GM23248 (cell line): ENCODE measurements around the gene SPSB4. TPM values are rescaled to one million over a fixed set of nuclear protein-coding genes. Genes with fewer than 3 reads are reported as not detected.

Experiments used
- DNase-seq: peaks from one replicate; pipeline ENCODE4 v3.0.0-alpha.2; 2015
- H2AFZ ChIP-seq: fragments of 200-600 bp; sonication (generic); 2 replicates; pipeline ENCODE4 v1.6.1; 2016; ENCODE audit warnings: antibody characterized with exemption
- H3F3A ChIP-seq: fragments of 200-600 bp; sonication (generic); 2 replicates; pipeline ENCODE4 v1.6.1; 2016; ENCODE audit warnings: mild to moderate bottlenecking, antibody characterized with exemption, mixed run types; ENCODE audit not compliant: insufficient read depth
- H3K27ac ChIP-seq: fragments of 200-600 bp; sonication (generic); 2 replicates; pipeline ENCODE4 v1.5.1; 2016; ENCODE audit warnings: mild to moderate bottlenecking
- H3K27me3 ChIP-seq: fragments of 200-600 bp; sonication (generic); replicated peaks from 2 replicates; pipeline ENCODE4 v1.6.1; 2016; ENCODE audit warnings: mild to moderate bottlenecking; ENCODE audit not compliant: insufficient read depth
- H3K36me3 ChIP-seq: fragments of 200-600 bp; sonication (generic); 2 replicates; pipeline ENCODE4 v1.6.1; 2016; ENCODE audit warnings: low read depth, mild to moderate bottlenecking
- H3K4me1 ChIP-seq: fragments of 200-600 bp; sonication (generic); 2 replicates; pipeline ENCODE4 v1.6.1; 2016; ENCODE audit warnings: mild to moderate bottlenecking; ENCODE audit not compliant: insufficient read depth
- H3K4me2 ChIP-seq: fragments of 200-600 bp; sonication (generic); one replicate; pipeline ENCODE4 v1.6.1; 2016; ENCODE audit warnings: mild to moderate bottlenecking; ENCODE audit not compliant: unreplicated experiment
- H3K4me3 ChIP-seq: fragments of 200-600 bp; sonication (generic); 2 replicates; pipeline ENCODE4 v1.5.1; 2016; ENCODE audit warnings: mild to moderate bottlenecking
- H3K79me2 ChIP-seq: fragments of 200-600 bp; sonication (generic); 2 replicates; pipeline ENCODE4 v1.6.1; 2016; ENCODE audit warnings: mild to moderate bottlenecking; ENCODE audit not compliant: insufficient read depth
- H3K9ac ChIP-seq: fragments of 200-600 bp; sonication (generic); 2 replicates; pipeline ENCODE4 v1.6.1; 2016; ENCODE audit warnings: mild to moderate bottlenecking
- H3K9me2 ChIP-seq: fragments of 200-600 bp; sonication (generic); 2 replicates; pipeline ENCODE4 v1.6.1; 2016; ENCODE audit warnings: mixed run types, mild to moderate bottlenecking, moderate library complexity; ENCODE audit not compliant: insufficient read depth
- H3K9me3 ChIP-seq: fragments of 200-600 bp; sonication (generic); one replicate; pipeline ENCODE4 v1.6.1; 2017; ENCODE audit warnings: low read depth
- H4K20me1 ChIP-seq: fragments of 200-600 bp; sonication (generic); 2 replicates; pipeline ENCODE4 v1.6.0; 2016; ENCODE audit not compliant: insufficient read depth
- EZH2 ChIP-seq: fragments of 200-600 bp; sonication (generic); IDR thresholded peaks from 2 replicates; pipeline ENCODE4 v1.6.1; 2018; ENCODE audit warnings: antibody characterized with exemption, mild to moderate bottlenecking; ENCODE audit not compliant: insufficient read depth, poor library complexity, severe bottlenecking
- EZH2phosphoT487 ChIP-seq: fragments of 200-600 bp; sonication (generic); IDR thresholded peaks from 2 replicates; pipeline ENCODE4 v1.6.1; 2018; ENCODE audit warnings: antibody characterized with exemption, moderate library complexity, mild to moderate bottlenecking, low read depth; ENCODE audit not compliant: insufficient read depth
- WGBS, 2 experiments: methylation state at CpG; one replicate each; pipeline ENCODE4 v1.1.6; 2015 to 2017; ENCODE audit warnings: low lambda C conversion rate in 2 of 2, low coverage in 1 of 2; ENCODE audit errors: missing lambda C conversion rate in 2 of 2; 5-methylcytosine and 5-hydroxymethylcytosine counted together
- in situ Hi-C: fragments of 300-500 bp; cut with MboI; formaldehyde crosslinking; loops from 2 replicates; pipeline ENCODE4 v1.15.0; 2020
- polyA plus RNA-seq: library from polyadenylated mRNA; unstranded; fragments of >200 nt; fragmentation: Nextera tagmentation; extraction: Ambion mirVana; gene quantifications from 2 replicates; pipeline ENCODE4 v1.2.1, GENCODE V29; 2016
- total RNA-seq: library from RNA; depleted of rRNA; stranded (reverse); fragments of >200 nt; shearing (Covaris generic); gene quantifications from 2 replicates; pipeline ENCODE4 v1.2.3, GENCODE V29; 2014; rRNA removed

SPSB4 gene
- total RNA-seq (not detected in 2 replicates), polyA plus RNA-seq (not detected in 2 replicates)

DNA sequence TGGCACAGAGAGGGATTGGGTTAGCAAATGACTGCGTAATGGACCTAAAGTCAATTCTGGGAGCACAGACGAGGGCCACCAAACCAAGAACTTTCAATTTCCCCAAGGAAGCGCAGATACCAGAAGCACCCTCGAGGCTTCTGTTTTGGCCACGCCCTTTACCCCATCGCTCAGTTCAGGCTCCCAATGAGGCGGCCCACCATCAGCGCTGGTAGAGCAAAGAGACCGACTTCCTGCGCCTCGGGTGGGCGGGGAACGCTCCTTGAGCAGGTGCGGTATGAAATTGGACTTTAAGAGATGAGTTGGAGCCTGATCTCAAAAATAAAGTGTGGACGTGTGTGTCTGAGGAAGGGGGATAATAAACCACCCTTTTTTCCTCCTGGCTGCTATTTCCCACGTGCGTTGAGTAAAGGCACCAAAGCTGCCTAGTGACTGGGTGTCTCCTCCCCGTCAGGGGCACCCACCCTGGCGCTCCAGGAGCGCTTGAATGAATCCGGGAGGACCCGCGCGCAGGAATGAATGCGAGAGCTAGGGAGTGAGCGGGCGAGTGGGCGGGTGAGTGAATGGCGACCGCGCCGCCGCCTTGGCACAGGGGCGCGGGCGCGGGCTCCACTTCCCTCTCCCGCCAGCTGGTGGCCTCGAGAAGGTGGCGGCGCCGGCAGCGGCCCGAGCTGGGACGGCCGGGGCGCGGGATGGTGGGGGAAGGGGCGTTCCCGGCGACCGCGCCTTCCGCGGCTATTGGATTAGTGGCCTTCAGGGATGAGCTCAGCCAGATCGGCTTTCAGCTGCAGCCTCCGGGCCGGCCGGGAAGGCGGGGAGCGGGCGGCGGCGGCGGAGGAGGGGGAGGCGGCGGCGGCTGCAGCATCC, at the start of gene SPSB4:
TSS of gene SPSB4 (plus strand) at position 772 of the 867 bp plus-strand sequence. CDS start 14,758 bp downstream, outside the sequence.
- H3K27ac ChIP-seq, result no peak within 1 kb of the TSS
- no peaks in the 10 kb centered on the region for H4K20me1 ChIP-seq
- H3F3A ChIP-seq, result no peaks in the 10 kb centered on the region
- H3K9me3 ChIP-seq, result no peaks in the 10 kb centered on the region
- H3K36me3 ChIP-seq, result no peaks in the 10 kb centered on the region
- H3K27me3 ChIP-seq, result peaks cover 61% of the 10 kb centered on the region
- 10 to 12% methylated on average over 42 to 53 of the region's 68 CpGs for WGBS, 2 experiments
- H3K9ac ChIP-seq, result no peak within 1 kb of the TSS
- no peaks in the 10 kb centered on the region for H3K4me1 ChIP-seq
- no peak for TF ChIP-seq EZH2phosphoT487
- no peak for TF ChIP-seq EZH2
- H3K4me2 ChIP-seq, result peak within 1 kb of the TSS; percentile 42
- H3K9me2 ChIP-seq, result no peaks in the 10 kb centered on the region
- H2AFZ ChIP-seq, result peak within 1 kb of the TSS; percentile 12; the same call in 1 of the 2 replicates
- DNase-seq, result peak; percentile 53
- H3K4me3 ChIP-seq, result peak within 1 kb of the TSS; percentile 54
- H3K79me2 ChIP-seq, result no peaks in the 10 kb centered on the region
- in situ Hi-C loops, result no loop called here

DNA sequence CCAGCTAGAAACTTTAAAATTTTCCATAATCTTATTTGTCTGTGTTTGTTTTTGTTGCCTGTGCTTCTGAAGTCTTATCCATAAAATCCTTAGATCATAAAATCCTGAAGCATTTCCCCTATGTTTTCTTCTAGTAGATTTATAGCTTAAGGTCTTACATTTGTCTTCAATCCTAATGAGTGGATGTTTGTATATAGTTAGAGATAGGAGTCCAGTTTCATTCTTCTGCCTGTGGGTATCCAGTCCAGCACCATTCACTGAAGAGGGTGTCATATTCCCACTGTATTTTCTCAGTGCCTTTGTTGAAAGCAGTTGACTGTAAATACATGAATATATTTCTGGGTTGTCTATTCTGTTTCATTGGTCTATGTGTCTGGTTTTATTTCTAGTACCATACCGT, 44.8 kb upstream of the SPSB4 start:
- no peak overlapping the region for H2AFZ ChIP-seq
- no peak for DNase-seq
- in situ Hi-C loops, result no loop called here

DNA sequence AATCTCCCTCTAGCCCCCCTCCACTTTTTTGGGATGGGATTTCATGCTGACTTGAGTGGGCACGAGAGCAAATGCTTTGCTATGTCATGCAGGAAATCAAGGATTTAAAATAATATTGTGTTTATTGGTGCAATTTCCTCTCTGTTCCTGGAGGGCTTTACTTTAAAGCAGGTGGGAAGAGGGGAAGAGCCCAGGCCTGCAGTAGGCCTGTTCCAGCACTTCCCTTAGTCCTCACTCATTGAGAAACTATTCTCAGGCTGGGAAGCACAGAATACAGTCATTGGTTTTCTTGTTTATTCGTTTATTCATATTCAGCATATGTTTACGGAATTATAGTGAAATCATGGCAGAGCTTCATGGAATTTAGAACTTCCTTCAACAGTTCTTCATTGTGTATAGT, 41.7 kb upstream of the SPSB4 start:
- no peak for TF ChIP-seq EZH2phosphoT487
- no peak for TF ChIP-seq EZH2
- no peak for DNase-seq
- H3K4me3 ChIP-seq, result no peak overlapping the region
- H2AFZ ChIP-seq, result no peak overlapping the region
- no peaks in the 10 kb centered on the region for H3K79me2 ChIP-seq
- H3K9me2 ChIP-seq, result no peaks in the 10 kb centered on the region
- H3K4me1 ChIP-seq, result no peaks in the 10 kb centered on the region
- H4K20me1 ChIP-seq, result no peaks in the 10 kb centered on the region
- H3K36me3 ChIP-seq, result no peaks in the 10 kb centered on the region
- H3F3A ChIP-seq, result no peaks in the 10 kb centered on the region
- H3K27ac ChIP-seq, result no peak overlapping the region
- WGBS, 2 experiments, result 54 to 60% methylated on average over 3 of the region's 3 CpGs
- no peaks in the 10 kb centered on the region for H3K9me3 ChIP-seq
- in situ Hi-C loops, result no loop called here
- no peak overlapping the region for H3K4me2 ChIP-seq
- no peak overlapping the region for H3K9ac ChIP-seq
- peaks cover 15% of the 10 kb centered on the region; the same call in 1 of the 2 replicates for H3K27me3 ChIP-seq

More for the DNA sequence above, 44.8 kb upstream of the SPSB4 start:
- Histone ChIP-seq H3K4me2 (no peak overlapping the region), H3K27me3 (peaks cover 9% of the 10 kb centered on the region; the same call in 1 of the 2 replicates), H3K9ac (no peak overlapping the region), H3K4me3 (no peak overlapping the region), H4K20me1 (no peaks in the 10 kb centered on the region), H3K27ac (no peak overlapping the region), H3K79me2 (no peaks in the 10 kb centered on the region), H3K9me2 (no peaks in the 10 kb centered on the region), H3F3A (no peaks in the 10 kb centered on the region), H3K4me1 (no peaks in the 10 kb centered on the region), H3K9me3 (no peaks in the 10 kb centered on the region), H3K36me3 (no peaks in the 10 kb centered on the region)
- 50 to 60% methylated on average over 1 of the region's 1 CpG for WGBS, 2 experiments
- no peak for TF ChIP-seq EZH2
- TF ChIP-seq EZH2phosphoT487, result no peak

DNA sequence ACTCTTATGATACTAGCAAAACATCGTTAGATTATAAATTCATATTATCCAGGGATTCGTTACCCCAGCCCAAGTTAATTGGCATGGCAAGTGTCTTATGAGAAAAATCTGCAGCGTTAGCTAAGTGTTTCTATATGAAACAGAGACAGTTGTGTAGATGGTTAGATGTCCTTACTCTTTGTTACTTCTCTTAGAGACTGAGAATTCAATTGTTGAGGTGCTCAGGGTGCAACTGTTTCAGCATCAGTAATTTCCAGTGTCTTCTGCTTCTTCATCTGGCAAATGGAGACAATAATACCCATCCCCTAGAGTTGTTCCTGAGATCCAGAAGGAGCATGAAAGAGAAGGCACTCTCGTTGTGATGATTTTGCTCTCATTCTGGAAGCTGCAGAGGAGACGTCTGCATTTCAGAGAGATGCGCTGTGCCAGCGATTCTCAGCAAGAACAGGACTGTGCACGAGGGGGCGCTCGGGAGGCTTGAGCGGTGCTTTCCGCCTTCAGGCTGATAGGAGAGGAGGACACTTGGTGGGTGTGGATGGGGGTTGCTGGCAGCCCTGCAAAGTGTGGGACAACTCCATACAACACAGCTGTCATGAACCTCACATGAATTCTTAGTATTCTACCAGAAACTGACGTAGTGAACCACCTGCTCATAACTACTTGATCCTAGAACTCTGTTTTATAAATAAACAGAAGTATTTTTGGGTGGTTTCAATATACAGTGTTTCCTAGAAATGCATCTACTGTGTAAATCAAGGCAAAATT, 39.7 kb upstream of the SPSB4 start:
- Histone ChIP-seq H3K27me3 (peaks cover 25% of the 10 kb centered on the region), H4K20me1 (no peaks in the 10 kb centered on the region), H3K4me1 (no peaks in the 10 kb centered on the region), H3K9me3 (no peaks in the 10 kb centered on the region), H3K27ac (no peak overlapping the region), H3K36me3 (no peaks in the 10 kb centered on the region), H3K79me2 (no peaks in the 10 kb centered on the region), H3F3A (no peaks in the 10 kb centered on the region), H3K9me2 (no peaks in the 10 kb centered on the region), H3K9ac (no peak overlapping the region), H2AFZ (no peak overlapping the region), H3K4me2 (no peak overlapping the region), H3K4me3 (no peak overlapping the region)
- TF ChIP-seq EZH2 (no peak), EZH2phosphoT487 (no peak)
- in situ Hi-C loops, result loop anchor here (5.0 to 10.0 kb wide), 2 partner anchors 96 to 183 kb away; no protein-coding TSS in a partner anchor
- WGBS, 2 experiments, result 12 to 13% methylated on average over 13 of the region's 13 CpGs
- DNase-seq, result peak; percentile 82
